Nephron progenitor cell (in vitro differentiated cells): Measurements from ENCODE around the gene RAE1.

Experiments used
- DNase-seq: peaks from one replicate; pipeline ENCODE4 v3.0.0; 2021
- H3K27ac Mint-ChIP-seq: 2 replicates; pipeline ENCODE4 v1.8.0; 2021; ENCODE audit warnings: mild to moderate bottlenecking, moderate library complexity, mixed read lengths
- H3K27me3 Mint-ChIP-seq: 2 replicates; pipeline ENCODE4 v1.8.0; 2021; ENCODE audit warnings: mild to moderate bottlenecking, low read depth, mixed read lengths; ENCODE audit not compliant: poor library complexity
- H3K36me3 Mint-ChIP-seq: 2 replicates; pipeline ENCODE4 v1.8.0; 2021; ENCODE audit warnings: low read depth, mixed read lengths
- H3K4me1 Mint-ChIP-seq: 2 replicates; pipeline ENCODE4 v1.8.0; 2021; ENCODE audit warnings: mixed read lengths
- H3K4me3 Mint-ChIP-seq: 2 replicates; pipeline ENCODE4 v1.8.0; 2021; ENCODE audit warnings: mild to moderate bottlenecking, moderate library complexity, mixed read lengths
- H3K9me3 Mint-ChIP-seq: 2 replicates; pipeline ENCODE4 v1.8.0; 2021; ENCODE audit warnings: mild to moderate bottlenecking, moderate library complexity, mixed read lengths
- TF ChIP-seq, protein P1 (sequence below): fragments of 200-600 bp; sonication (generic); IDR thresholded peaks from 2 replicates; pipeline ENCODE4 v1.5.0; 2021; ENCODE audit warnings: antibody characterized with exemption

RAE1 gene

DNA sequence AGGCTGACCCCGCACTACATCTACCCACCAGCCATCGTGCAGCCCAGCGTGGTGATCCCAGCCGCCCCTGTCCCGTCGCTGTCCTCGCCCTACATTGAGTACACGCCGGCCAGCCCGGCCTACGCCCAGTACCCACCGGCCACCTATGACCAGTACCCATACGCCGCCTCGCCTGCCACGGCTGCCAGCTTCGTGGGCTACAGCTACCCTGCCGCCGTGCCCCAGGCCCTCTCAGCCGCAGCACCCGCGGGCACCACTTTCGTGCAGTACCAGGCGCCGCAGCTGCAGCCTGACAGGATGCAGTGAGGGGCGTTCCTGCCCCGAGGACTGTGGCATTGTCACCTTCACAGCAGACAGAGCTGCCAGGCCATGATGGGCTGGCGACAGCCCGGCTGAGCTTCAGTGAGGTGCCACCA, 56.5 kb downstream of the RAE1 start:
- Mint-ChIP-seq H3K27ac (no peak overlapping the region), H3K4me3 (peak overlapping the region; percentile 30), H3K27me3 (no peaks in the 10 kb centered on the region), H3K9me3 (no peaks in the 10 kb centered on the region), H3K4me1 (peaks cover 63% of the 10 kb centered on the region), H3K36me3 (peaks cover 50% of the 10 kb centered on the region)
- TF ChIP-seq, protein P1, sequence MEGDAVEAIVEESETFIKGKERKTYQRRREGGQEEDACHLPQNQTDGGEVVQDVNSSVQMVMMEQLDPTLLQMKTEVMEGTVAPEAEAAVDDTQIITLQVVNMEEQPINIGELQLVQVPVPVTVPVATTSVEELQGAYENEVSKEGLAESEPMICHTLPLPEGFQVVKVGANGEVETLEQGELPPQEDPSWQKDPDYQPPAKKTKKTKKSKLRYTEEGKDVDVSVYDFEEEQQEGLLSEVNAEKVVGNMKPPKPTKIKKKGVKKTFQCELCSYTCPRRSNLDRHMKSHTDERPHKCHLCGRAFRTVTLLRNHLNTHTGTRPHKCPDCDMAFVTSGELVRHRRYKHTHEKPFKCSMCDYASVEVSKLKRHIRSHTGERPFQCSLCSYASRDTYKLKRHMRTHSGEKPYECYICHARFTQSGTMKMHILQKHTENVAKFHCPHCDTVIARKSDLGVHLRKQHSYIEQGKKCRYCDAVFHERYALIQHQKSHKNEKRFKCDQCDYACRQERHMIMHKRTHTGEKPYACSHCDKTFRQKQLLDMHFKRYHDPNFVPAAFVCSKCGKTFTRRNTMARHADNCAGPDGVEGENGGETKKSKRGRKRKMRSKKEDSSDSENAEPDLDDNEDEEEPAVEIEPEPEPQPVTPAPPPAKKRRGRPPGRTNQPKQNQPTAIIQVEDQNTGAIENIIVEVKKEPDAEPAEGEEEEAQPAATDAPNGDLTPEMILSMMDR: no peak
- DNase-seq: no peak

- H3K9me3 Mint-ChIP-seq: no peaks in the 10 kb centered on the region
- peaks cover 2% of the 10 kb centered on the region for H3K27me3 Mint-ChIP-seq
- peak overlapping the region; percentile 93 for H3K27ac Mint-ChIP-seq
- H3K4me3 Mint-ChIP-seq: no peak overlapping the region
- peaks cover 45% of the 10 kb centered on the region for H3K36me3 Mint-ChIP-seq
- H3K4me1 Mint-ChIP-seq: peaks cover 67% of the 10 kb centered on the region
- peak; percentile 38 for DNase-seq
- TF ChIP-seq, protein P1: no peak
These were observed 57.1 kb downstream of the RAE1 start for GRCh38 chr20:57408131-57408530.

DNA sequence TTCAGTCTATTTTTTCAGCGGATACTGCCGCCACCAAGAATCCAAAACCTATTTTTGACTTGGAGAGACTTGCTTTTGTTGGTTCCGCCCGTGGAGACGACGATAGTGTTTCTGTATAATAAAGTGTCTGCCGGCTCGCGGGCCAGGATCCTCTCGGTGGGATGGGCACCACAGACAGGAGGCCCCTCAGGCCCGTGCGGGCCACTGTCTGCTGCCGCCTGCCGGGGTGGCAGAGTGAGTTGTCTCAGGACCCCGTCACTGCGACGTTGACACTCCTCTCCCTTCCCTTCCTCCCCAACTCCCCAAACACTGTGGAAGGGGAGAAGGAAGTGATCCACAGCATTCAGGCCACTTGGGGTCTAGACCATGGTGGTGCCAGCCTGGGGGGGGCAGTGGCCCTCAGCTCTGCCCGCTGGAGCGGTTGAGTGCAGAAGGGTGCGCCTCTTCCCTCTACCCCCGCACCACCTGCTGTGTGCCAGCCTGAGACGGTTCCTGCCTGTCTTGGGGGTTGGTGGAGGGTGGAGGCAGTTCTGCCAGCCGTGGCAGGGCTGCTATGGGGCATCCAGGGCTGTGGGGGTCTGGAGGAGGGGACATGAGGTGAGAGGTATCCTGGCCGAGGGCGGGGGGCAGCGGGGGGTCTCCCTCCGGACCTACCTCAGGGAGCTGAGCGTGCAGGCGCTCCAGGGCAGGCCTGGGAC, 57.6 kb downstream of the RAE1 start:
- Mint-ChIP-seq H3K36me3 (peaks cover 40% of the 10 kb centered on the region), H3K27ac (no peak overlapping the region), H3K4me3 (no peak overlapping the region), H3K4me1 (peaks cover 64% of the 10 kb centered on the region), H3K27me3 (peaks cover 4% of the 10 kb centered on the region), H3K9me3 (no peaks in the 10 kb centered on the region)
- TF ChIP-seq, protein P1: no peak
- no peak for DNase-seq

GRCh38 chr20:57409316-57409671, 58.2 kb downstream of the RAE1 start:
- TF ChIP-seq, protein P1: no peak
- H3K27me3 Mint-ChIP-seq: peaks cover 4% of the 10 kb centered on the region
- DNase-seq: no peak
- H3K9me3 Mint-ChIP-seq: no peaks in the 10 kb centered on the region
- H3K27ac Mint-ChIP-seq: no peak overlapping the region
- no peak overlapping the region for H3K4me3 Mint-ChIP-seq
- peaks cover 34% of the 10 kb centered on the region for H3K36me3 Mint-ChIP-seq
- H3K4me1 Mint-ChIP-seq: peaks cover 59% of the 10 kb centered on the region

DNA sequence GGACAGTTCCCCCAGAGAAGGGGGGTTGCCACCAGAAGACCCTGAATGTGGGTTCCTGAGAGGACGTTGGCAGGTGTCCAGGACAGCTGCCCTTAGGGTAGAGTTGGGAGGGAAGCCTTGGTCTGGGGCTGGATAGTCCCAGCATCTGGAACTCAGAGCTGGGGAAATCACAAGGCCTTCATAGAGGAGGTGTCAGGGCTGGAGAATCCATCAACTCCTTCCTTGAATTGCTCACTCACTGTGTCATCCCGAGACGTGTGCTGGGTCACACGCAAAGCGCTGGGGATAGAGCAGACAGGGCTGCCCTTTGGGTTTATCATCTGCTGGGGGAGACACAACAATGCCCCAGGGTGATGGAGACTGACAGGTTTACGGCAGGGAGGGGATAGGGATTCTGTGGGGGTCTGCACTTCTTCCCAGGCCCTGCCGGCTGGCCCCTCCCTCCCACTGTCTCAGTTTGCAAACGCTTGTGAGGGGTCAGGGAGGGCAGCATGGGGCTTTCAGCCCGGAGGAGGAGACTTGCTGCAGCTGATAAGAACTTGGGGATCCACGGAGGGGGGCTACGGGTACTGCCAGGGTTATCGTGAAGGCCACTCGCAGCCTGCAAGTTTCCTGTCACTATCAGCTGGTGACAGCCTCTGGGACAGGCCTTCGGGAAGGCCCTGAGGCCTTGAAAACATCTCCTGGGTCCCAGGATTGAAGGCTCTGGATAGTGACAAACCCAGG, 58.8 kb downstream of the RAE1 start:
- Mint-ChIP-seq H3K4me3 (peak overlapping the region; percentile 42), H3K36me3 (peaks cover 34% of the 10 kb centered on the region), H3K27ac (peak overlapping the region; percentile 96), H3K4me1 (peaks cover 59% of the 10 kb centered on the region), H3K9me3 (no peaks in the 10 kb centered on the region), H3K27me3 (peaks cover 4% of the 10 kb centered on the region)
- peak; percentile 67 for DNase-seq
- TF ChIP-seq, protein P1: no peak
